ENCODE results near the gene ZNRD2. TPM values are rescaled to one million over a fixed set of nuclear protein-coding genes. Genes with fewer than 3 reads are reported as not detected.

Gene ZNRD2
- total RNA-seq, 4 donors from 2014 or later = 33.2 to 48.0 (median 40.0) TPM

GRCh38 chr11:65606876-65607613 is 36.8 kb downstream of the ZNRD2 start:
- intact Hi-C loops (cut with DNase I) = no loop called here
- 40 to 59% methylated on average over 2 to 31 of the region's 67 CpGs for WGBS, 2 donors
- peak overlapping the region; percentile 56 to 90 (median 87) for H3K27ac ChIP-seq
- H3K36me3 ChIP-seq = peaks cover 13 to 96% (median 18%) of the 10 kb centered on the region in 3 donors
- H3K9me3 ChIP-seq = no peaks in the 10 kb centered on the region
- H3K4me1 ChIP-seq = peaks cover 34 to 61% (median 36%) of the 10 kb centered on the region in 3 donors
- no peaks in the 10 kb centered on the region for H3K27me3 ChIP-seq
- no peak for TF ChIP-seq POLR2A (IDR thresholded peaks at IDR 0.05)
- TF ChIP-seq CTCF (IDR thresholded peaks at IDR 0.05) = peak in 1 of 6 experiments; percentile 13
- peak; percentile 37 for DNase-seq
- H3K4me3 ChIP-seq = peak overlapping the region in 3 of 4 donors; percentile 32 to 57 (median 38)

- 72 to 75% methylated on average over 5 to 19 of the region's 37 CpGs for WGBS, 2 donors
- Histone ChIP-seq H3K4me3 (peak overlapping the region in 3 of 4 donors; percentile 32 to 57 (median 38)), H3K27ac (peak overlapping the region; percentile 46 to 87 (median 69)), H3K36me3 (peaks cover 13 to 96% (median 18%) of the 10 kb centered on the region in 3 donors), H3K9me3 (no peaks in the 10 kb centered on the region), H3K4me1 (peaks cover 42 to 68% (median 44%) of the 10 kb centered on the region in 3 donors), H3K27me3 (no peaks in the 10 kb centered on the region)
- intact Hi-C loops (cut with DNase I) = no loop called here
- TF ChIP-seq CTCF (IDR thresholded peaks at IDR 0.05) = no peak
- no peak for TF ChIP-seq POLR2A (IDR thresholded peaks at IDR 0.05)
- DNase-seq = no peak
Observed at GRCh38 chr11:65607614-65608426, 37.5 kb downstream of the ZNRD2 start.

GRCh38 chr11:65609229-65609628 is 39.0 kb downstream of the ZNRD2 start:
- Histone ChIP-seq H3K27me3 (no peaks in the 10 kb centered on the region), H3K4me3 (no peak overlapping the region), H3K36me3 (peaks cover 13 to 84% (median 16%) of the 10 kb centered on the region in 3 donors), H3K9me3 (no peaks in the 10 kb centered on the region), H3K4me1 (peaks cover 48 to 77% (median 49%) of the 10 kb centered on the region in 3 donors), H3K27ac (peak overlapping the region in 2 of 4 donors; percentile 57 to 96)
- no peak for TF ChIP-seq POLR2A (IDR thresholded peaks at IDR 0.05)
- TF ChIP-seq CTCF (IDR thresholded peaks at IDR 0.05) = no peak
- no peak for DNase-seq
- intact Hi-C loops (cut with DNase I) = no loop called here
- WGBS, 2 donors = 50 to 86% methylated on average over 1 to 3 of the region's 3 CpGs

GRCh38 chr11:65609665-65610064 is 39.4 kb downstream of the ZNRD2 start:
- Histone ChIP-seq H3K36me3 (peaks cover 10 to 79% (median 12%) of the 10 kb centered on the region in 3 donors), H3K9me3 (no peaks in the 10 kb centered on the region), H3K4me3 (peak overlapping the region in 1 of 4 donors; percentile 14), H3K27me3 (no peaks in the 10 kb centered on the region), H3K4me1 (peaks cover 48 to 77% (median 49%) of the 10 kb centered on the region in 3 donors), H3K27ac (peak overlapping the region in 3 of 4 donors; percentile 17 to 96 (median 57))
- WGBS, 2 donors = 72 to 80% methylated on average over 4 to 5 of the region's 5 CpGs
- no peak for DNase-seq
- TF ChIP-seq POLR2A (IDR thresholded peaks at IDR 0.05) = no peak
- TF ChIP-seq CTCF (IDR thresholded peaks at IDR 0.05) = no peak
- intact Hi-C loops (cut with DNase I) = loop anchor here (10.0 kb wide), 1 partner anchor 65 kb away; no protein-coding TSS in a partner anchor
